Left lung (tissue), 10 donors: ENCODE data around the gene RTL9. TPM values are rescaled to one million over a fixed set of nuclear protein-coding genes. Genes with fewer than 3 reads are reported as not detected.

Source experiments
- ATAC-seq: fragments of 200-7000 bp; cut with Tn5 transposase; one replicate; pipeline ENCODE4 v1.9.1; 2020; ENCODE audit warnings: moderate library complexity
- DNase-seq, 4 donors: peaks; one replicate each; pipeline ENCODE4 v3.0.0-alpha.2; 2013 to 2020
- H3K27ac ChIP-seq, 2 donors: fragments of 200-600 bp; sonication (generic) in 1 of 2; one replicate each; pipeline versions ENCODE4 v1.5.0 to v1.8.0; 2020 to 2021
- H3K27me3 ChIP-seq, 2 donors: fragments of 200-600 bp; sonication (generic) in 1 of 2; one replicate each; pipeline versions ENCODE4 v1.5.0 to v1.8.0; 2020 to 2021
- H3K36me3 ChIP-seq, 2 donors: fragments of 200-600 bp; sonication (generic) in 1 of 2; one replicate each; pipeline versions ENCODE4 v1.5.0 to v1.8.0; 2020 to 2021
- H3K4me1 ChIP-seq, 2 donors: fragments of 200-600 bp; one replicate each; pipeline ENCODE4 v1.8.0; 2021
- H3K4me3 ChIP-seq, 2 donors: fragments of 200-600 bp; sonication (generic) in 1 of 2; one replicate each; pipeline versions ENCODE4 v1.5.0 to v1.8.0; 2020 to 2021; ENCODE audit warnings: mild to moderate bottlenecking in 1 of 2
- H3K9me3 ChIP-seq, 2 donors: fragments of 200-600 bp; sonication (generic) in 1 of 2; one replicate each; pipeline versions ENCODE4 v1.5.0 to v1.8.0; 2020 to 2021
- intact Hi-C, 2 donors: fragments of 100-400 bp; cut with DNase I; formaldehyde crosslinking; loops; one replicate each; pipeline versions ENCODE4 v1.11.2 to v1.14.2; 2022
- polyA plus RNA-seq, 6 donors: library from polyadenylated mRNA; unstranded; fragments of 120-200 nt; gene quantifications; one replicate each; pipeline ENCODE4 v1.2.1, GENCODE V29; 2013; ENCODE audit not compliant: insufficient read length in 6 of 6
- total RNA-seq, 2 donors: library from RNA; stranded (reverse); fragmentation: NEBNext Ultra II Directional; extraction: Animal tissue kit (Norgen Biotek cat#: 25700); gene quantifications; one replicate each; pipeline ENCODE4 v1.2.1, GENCODE V29; 2021
- TF ChIP-seq, protein P1 (sequence below), 2 donors: fragments of 200-600 bp; sonication (generic) in 1 of 2; IDR thresholded peaks; one replicate each; pipeline versions ENCODE4 v1.5.0 to v1.8.0; 2021; ENCODE audit warnings: antibody characterized with exemption in 2 of 2
- donor health status: DM: no; HTN: yes; CAD: no.
- donor health status: DM: no; HTN: no; CAD: no.

Gene RTL9
- total and polyA plus RNA-seq, 8 donors, result 0.24 to 0.70 (median 0.44) TPM

DNA sequence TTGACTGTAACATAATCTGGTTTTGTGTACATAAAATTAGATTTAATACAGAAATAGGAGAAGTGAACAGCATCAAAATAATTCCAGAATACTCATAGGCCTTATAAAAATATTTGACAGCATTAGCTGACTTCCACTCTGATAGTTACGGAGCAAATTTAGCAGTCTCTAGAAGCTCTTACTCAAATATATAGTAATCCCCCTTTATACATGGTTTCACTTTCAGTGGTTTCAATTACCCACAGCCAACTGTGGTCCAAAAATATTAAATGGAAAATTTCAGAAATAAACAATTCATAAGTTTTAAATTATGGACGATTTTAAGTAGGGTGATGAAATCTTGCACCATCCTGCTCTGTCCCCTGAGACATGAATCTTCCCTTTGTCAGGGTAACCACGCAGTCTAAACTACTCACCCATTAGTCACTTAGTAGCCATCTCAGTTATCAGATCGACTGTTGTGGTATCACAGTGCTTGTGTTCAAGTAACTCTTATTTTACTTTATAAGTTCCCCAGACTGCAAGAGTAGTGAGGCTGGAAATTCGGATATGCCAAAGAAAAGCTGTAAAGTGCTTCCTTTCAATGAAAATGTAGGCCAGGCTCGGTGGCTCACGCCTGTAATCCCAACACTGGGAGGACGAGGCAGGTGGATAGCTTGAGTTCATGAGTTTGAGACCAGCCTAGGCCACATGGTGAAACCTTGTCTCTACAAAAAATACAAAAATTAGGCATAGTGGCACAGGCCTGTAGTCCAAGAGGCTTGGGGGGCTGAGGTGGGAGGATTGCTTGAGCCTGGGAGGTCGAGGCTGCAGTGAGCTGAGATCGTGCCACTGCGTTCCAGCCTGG is 17.2 kb upstream of the RTL9 start:
- Histone ChIP-seq H3K4me3 (no peak overlapping the region), H3K4me1 (no peaks in the 10 kb centered on the region), H3K9me3 (no peaks in the 10 kb centered on the region), H3K27me3 (no peaks in the 10 kb centered on the region), H3K27ac (no peak overlapping the region), H3K36me3 (no peaks in the 10 kb centered on the region)
- intact Hi-C loops, result no loop called here
- DNase-seq (no peak), ATAC-seq (no peak)
- TF ChIP-seq, protein P1, sequence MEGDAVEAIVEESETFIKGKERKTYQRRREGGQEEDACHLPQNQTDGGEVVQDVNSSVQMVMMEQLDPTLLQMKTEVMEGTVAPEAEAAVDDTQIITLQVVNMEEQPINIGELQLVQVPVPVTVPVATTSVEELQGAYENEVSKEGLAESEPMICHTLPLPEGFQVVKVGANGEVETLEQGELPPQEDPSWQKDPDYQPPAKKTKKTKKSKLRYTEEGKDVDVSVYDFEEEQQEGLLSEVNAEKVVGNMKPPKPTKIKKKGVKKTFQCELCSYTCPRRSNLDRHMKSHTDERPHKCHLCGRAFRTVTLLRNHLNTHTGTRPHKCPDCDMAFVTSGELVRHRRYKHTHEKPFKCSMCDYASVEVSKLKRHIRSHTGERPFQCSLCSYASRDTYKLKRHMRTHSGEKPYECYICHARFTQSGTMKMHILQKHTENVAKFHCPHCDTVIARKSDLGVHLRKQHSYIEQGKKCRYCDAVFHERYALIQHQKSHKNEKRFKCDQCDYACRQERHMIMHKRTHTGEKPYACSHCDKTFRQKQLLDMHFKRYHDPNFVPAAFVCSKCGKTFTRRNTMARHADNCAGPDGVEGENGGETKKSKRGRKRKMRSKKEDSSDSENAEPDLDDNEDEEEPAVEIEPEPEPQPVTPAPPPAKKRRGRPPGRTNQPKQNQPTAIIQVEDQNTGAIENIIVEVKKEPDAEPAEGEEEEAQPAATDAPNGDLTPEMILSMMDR (IDR thresholded peaks at IDR 0.05), result no peak

GRCh38 chrX:110346681-110347080 is 12.0 kb upstream of the RTL9 start:
- TF ChIP-seq, protein P1 (IDR thresholded peaks at IDR 0.05), result no peak
- Histone ChIP-seq H3K36me3 (no peaks in the 10 kb centered on the region), H3K27me3 (no peaks in the 10 kb centered on the region), H3K4me3 (no peak overlapping the region), H3K9me3 (no peaks in the 10 kb centered on the region), H3K4me1 (no peaks in the 10 kb centered on the region), H3K27ac (no peak overlapping the region)
- peak in 1 of 4 donors; percentile 30 for DNase-seq
- intact Hi-C loops, result no loop called here
- ATAC-seq, result peak; percentile 33

GRCh38 chrX:110359273-110359672 is 625 bp downstream of the RTL9 start:
- DNase-seq (no peak), ATAC-seq (no peak)
- H3K36me3 ChIP-seq, result no peaks in the 10 kb centered on the region
- intact Hi-C loops, result no loop called here
- H3K27me3 ChIP-seq, result peaks cover 0 to 5% of the 10 kb centered on the region in 2 donors
- no peaks in the 10 kb centered on the region for H3K4me1 ChIP-seq
- no peaks in the 10 kb centered on the region for H3K9me3 ChIP-seq
- no peak overlapping the region for H3K27ac ChIP-seq
- H3K4me3 ChIP-seq, result no peak overlapping the region
- TF ChIP-seq, protein P1 (IDR thresholded peaks at IDR 0.05), result no peak

DNA sequence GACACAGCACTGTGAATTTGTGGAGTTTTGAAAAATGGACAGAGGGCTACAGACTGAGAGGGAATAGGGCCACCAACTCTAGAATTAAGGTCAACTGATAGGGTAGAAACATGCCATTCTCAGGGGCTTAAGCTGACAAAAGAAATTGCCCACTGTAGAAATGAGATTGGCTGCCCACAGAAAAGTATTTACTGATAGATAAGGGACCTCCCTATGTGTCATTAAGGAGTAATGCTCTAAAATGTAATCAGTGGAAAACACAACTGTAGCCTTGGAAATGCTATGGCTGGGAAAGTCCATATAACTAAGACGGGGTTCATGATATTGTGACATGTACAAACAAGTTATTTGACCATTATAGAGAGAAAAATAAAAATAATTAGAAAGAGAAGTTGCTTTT is 4.6 kb downstream of the RTL9 start:
- Histone ChIP-seq H3K27ac (no peak overlapping the region), H3K4me3 (no peak overlapping the region), H3K9me3 (no peaks in the 10 kb centered on the region), H3K27me3 (peaks cover 0 to 5% of the 10 kb centered on the region in 2 donors), H3K4me1 (no peaks in the 10 kb centered on the region), H3K36me3 (no peaks in the 10 kb centered on the region)
- intact Hi-C loops, result no loop called here
- no peak for DNase-seq
- TF ChIP-seq, protein P1 (IDR thresholded peaks at IDR 0.05), result no peak
- ATAC-seq, result no peak

DNA sequence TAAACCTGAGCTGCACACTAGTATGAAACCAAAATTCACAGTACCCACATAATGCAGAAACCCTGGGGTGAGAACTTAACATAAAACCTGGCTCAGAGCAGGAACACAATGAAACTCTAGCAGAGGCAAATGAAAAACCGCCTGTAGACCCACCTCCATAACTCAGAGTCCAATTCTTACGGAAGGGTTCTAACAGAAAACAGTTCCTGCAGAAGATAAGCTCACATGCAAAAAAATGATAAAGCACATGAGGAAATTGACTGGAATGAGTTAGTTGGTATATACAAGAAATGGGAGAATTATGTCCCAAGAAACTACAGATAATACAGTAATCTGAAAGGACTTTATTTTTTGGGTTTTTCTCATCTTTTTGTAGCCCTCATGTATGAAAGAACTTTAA is 14.7 kb downstream of the RTL9 start:
- H3K36me3 ChIP-seq, result no peaks in the 10 kb centered on the region
- H3K27me3 ChIP-seq, result peaks cover 0 to 4% of the 10 kb centered on the region in 2 donors
- no peak overlapping the region for H3K27ac ChIP-seq
- no peaks in the 10 kb centered on the region for H3K9me3 ChIP-seq
- no peaks in the 10 kb centered on the region for H3K4me1 ChIP-seq
- DNase-seq (no peak), ATAC-seq (no peak)
- no peak overlapping the region for H3K4me3 ChIP-seq
- intact Hi-C loops, result no loop called here
- TF ChIP-seq, protein P1 (IDR thresholded peaks at IDR 0.05), result no peak
